Effector CD8-positive, alpha-beta T cell (primary cell): ENCODE data around the gene AFG1L.
"Not testable (repeated sequence)": the region's sequence is repeated elsewhere in the genome, so short reads cannot be mapped to it uniquely, and the experiment has no call there.

Source experiments
- DNase-seq: peaks from one replicate; lab custom pipeline; 2025; lab: John Stamatoyannopoulos, UW

AFG1L gene

GRCh38 chr6:108288742-108289141, 6.1 kb upstream of the AFG1L start:
- DNase-seq = no peak

DNA sequence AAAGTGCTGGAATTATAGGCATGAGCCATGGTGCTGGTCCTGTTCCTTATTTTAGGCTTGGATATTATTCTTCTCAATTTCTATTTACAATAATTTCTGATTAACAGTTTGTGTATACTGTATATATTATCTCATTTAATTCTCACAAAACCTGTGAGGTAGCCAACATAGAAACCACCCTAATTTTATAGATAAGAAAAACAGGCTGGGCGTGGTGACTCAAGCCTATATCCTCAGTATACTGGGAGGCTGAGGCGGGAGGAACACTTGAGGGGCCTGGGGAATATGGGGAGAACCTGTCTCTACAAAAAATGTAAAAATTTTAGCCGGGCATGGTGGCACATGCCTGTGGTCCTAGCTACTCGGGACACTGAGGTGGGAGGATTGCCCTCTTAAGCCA, 3.8 kb upstream of the AFG1L start:
- DNase-seq = no peak

GRCh38 chr6:108292561-108292960, 2.3 kb upstream of the AFG1L start:
- DNase-seq = not testable (repeated sequence)

GRCh38 chr6:108293527-108294296, 1.1 kb upstream of the AFG1L start:
- DNase-seq = no peak

- DNase-seq = no peak
Observed at GRCh38 chr6:108294297-108294726, 542 bp upstream of the AFG1L start.

- DNase-seq = no peak
Observed at GRCh38 chr6:108295676-108296075, 822 bp downstream of the AFG1L start.

DNA sequence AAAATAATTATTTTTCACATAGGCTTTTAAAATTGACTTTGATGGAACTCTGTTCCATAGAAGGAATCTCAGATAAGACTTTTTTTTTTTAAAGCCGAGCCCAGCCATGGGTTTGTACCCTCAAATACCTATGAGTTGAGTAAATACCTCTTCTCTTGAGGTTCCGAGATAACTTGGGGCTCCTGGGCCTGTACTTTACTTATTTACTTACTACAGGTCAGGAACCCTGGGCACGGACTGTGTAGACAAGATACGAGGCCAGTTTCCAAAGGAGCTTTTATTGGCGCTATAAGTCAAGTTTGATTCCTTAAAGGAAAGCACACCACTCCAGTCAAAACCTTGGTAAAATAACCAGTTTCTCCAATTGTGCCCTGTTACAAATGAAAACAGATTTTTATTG, 7.5 kb downstream of the AFG1L start:
- no peak for DNase-seq

DNA sequence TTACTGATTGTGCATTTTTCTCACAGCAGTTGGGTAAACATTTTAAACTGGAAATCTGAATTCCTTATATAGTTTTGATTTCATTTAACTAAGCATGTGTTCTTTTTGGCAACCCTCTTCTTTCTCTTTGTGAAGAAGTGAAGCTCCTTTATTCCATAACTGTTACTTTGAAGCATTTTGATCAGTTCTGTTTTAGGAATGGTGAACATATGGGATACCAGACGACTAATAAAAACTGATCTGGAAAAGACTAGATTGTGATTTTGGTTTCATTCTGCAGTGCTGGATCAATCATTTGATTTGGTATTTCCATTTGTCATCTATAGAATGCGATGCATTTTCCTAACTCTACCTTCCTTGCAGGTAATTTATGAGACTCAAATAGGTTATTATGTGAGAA, 9.8 kb downstream of the AFG1L start:
- no peak for DNase-seq

DNA sequence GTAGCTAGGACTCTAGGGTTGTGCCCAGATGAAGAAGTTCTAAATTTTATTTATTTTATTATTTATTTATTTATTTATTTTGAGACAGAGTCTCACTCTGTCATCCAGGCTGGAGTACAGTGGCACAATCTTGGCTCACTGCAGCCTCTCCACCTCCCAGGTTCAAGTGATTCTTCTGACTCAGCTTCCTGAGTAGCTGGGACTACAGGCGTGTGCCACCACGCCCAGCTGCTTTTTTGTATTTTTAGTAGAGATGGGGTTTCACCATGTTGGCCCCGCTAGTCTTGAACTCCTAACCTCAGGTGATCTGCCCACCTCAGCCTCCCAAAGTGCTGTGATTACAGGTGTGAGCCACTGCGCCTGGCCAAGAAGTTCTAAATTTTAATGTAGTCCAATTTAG, 13.8 kb downstream of the AFG1L start:
- DNase-seq = not testable (repeated sequence)

DNA sequence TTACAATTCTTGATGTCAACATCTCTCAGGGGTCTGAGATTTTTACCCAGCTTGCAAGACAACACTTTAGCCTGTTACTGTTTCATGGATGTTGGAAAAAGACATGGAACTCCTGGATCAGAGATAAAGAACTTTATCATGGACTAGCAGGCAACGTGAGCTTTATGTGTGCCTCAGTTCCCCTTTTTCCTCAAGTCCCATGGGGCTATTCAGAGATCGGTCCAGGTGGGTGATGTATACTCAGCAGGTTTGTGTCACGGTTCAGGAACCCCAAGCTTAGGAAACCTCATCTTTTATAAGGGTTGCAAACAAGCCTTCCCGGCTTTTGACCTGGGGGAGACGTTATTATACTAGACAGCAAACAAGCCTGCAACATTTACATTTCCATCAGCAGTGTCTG, 15.0 kb downstream of the AFG1L start:
- DNase-seq = no peak

DNA sequence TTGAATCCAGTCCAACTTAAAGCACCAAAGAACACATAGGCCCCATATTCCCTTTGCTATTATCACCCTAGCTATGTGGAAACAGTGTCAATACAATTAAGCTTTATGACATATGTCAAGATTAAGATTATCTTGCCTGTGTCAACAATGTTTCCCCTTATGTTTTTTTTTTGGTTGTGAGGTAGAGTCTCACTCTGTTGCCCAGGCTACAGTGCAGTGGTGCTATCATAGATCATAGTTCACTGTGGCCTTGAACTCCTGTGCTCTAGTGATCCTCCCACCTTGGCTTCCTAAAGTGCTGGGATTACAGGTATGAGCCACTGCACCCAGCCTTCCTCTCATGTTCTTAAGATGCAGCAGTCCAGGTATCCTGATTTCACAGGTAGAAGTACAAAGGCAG, 17.8 kb downstream of the AFG1L start:
- no peak for DNase-seq

- DNase-seq = no peak
Observed at GRCh38 chr6:108321253-108321747, 26.4 kb downstream of the AFG1L start.

GRCh38 chr6:108322728-108323127, 27.9 kb downstream of the AFG1L start:
- DNase-seq = no peak

DNA sequence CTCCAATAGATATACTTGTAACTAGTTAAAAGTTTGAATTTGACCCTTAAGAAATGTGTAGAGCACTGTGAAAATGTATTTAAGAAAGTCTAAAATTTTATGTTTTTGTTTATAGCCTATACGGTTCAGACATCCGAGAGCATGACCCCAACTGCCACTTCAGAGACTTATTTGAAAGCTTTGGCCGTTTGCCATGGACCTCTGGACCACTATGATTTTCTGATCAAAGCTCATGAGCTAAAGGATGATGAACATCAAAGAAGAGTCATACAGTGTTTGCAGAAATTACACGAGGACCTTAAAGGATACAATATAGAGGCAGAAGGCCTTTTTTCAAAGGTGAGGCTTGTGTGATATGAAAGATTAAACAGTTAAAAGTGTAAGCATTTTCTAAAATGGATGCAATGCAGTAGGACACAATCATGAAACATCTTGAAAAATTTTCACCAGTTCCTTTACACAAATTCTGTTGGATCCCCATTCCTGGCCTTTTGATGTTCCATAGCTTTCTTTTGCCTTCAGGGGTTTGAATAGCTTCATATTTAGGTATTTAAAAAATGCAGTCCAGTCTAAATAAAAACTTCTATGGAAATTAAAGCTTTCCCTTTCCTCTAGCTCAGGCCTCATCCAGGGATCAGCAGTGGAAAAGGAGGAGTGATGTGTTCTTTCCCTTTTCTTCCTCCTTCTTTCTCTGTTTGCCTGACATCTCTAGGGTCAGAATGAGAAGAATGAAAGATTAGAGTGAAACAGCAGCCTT, 29.0 kb downstream of the AFG1L start:
- DNase-seq = no peak

- not testable (repeated sequence) for DNase-seq
Observed at GRCh38 chr6:108330221-108330785, 35.4 kb downstream of the AFG1L start.

- DNase-seq = no peak
Observed at GRCh38 chr6:108330806-108331205, 36.0 kb downstream of the AFG1L start.

DNA sequence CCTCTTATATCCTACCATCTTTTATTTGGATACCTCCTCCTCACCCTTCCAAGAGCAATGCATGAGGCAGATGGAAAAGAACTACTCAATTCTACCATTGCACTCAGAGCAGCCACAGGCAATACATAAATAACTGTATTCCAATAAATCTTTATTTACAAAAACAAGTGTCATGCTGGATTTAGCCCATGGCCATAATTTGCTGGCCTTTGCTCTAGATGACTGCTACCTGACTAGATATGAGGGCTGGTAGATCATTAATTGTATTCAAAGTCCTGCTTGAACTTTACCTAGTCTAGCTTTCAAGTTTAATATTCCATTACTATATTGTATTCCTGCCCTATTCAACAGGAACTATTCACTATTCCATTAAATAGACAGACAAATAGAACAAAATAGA, 37.1 kb downstream of the AFG1L start:
- DNase-seq = no peak

DNA sequence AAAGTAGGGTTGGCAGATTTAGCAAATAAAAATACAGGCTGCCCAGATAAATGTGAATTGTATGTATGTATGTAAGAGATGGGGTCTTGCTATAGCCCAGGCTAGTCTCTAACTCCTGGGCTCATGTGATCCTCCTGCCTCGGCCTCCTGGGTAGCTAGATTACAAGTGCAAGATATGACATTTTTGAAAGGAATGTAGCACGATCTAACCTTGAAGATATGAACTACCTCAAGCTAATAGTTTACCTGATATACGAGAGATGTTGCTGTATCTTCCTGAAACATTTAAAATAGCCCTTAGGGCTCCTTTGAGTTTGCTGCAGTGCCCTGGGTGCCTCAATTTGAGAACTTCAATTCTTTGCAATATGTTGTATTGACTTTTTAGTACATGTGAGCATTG, 42.1 kb downstream of the AFG1L start:
- DNase-seq = no peak

- DNase-seq = no peak
Observed at GRCh38 chr6:108337721-108338120, 42.9 kb downstream of the AFG1L start.

GRCh38 chr6:108341372-108341771, 46.5 kb downstream of the AFG1L start:
- DNase-seq = no peak

GRCh38 chr6:108343894-108344293, 49.0 kb downstream of the AFG1L start:
- DNase-seq = no peak

GRCh38 chr6:108348655-108349349, 53.9 kb downstream of the AFG1L start:
- DNase-seq = no peak
